Fibroblast of peridontal ligament (primary cell): Measurements from ENCODE around the gene CALU.

Source experiments
- DNase-seq: peaks from one replicate; pipeline ENCODE4 v3.0.0-alpha.2; 2010; ENCODE audit errors: extremely low read depth

Gene CALU

GRCh38 chr7:128811631-128812430 lies 72.7 kb downstream of the CALU start:
- no peak for DNase-seq

- DNase-seq, result no peak
Observed at GRCh38 chr7:128812514-128813168, 73.5 kb downstream of the CALU start.

GRCh38 chr7:128814499-128814898 lies 75.3 kb downstream of the CALU start:
- no peak for DNase-seq

GRCh38 chr7:128815289-128815942 lies 76.3 kb downstream of the CALU start:
- DNase-seq, result no peak

- DNase-seq, result no peak
Observed at GRCh38 chr7:128818694-128819093, 79.5 kb downstream of the CALU start.
